Neuronal stem cell (in vitro differentiated cells): Measurements from ENCODE around the gene CRABP2. TPM values are rescaled to one million over a fixed set of nuclear protein-coding genes. Genes with fewer than 3 reads are reported as not detected.

Experiments
- DNase-seq: peaks from one replicate; pipeline ENCODE4 v3.0.0-alpha.2; 2013; ENCODE audit warnings: low spot score
- H2AFZ ChIP-seq: one replicate; pipeline ENCODE4 v1.6.1; 2013; ENCODE audit warnings: mild to moderate bottlenecking, low read length, inconsistent platforms
- H2AK5ac ChIP-seq: 2 replicates; pipeline ENCODE4 v1.6.1; 2013; ENCODE audit warnings: low read depth, mild to moderate bottlenecking, inconsistent platforms, low read length, moderate library complexity, mixed read lengths
- H2BK120ac ChIP-seq: 2 replicates; pipeline ENCODE4 v1.6.1; 2013; ENCODE audit warnings: low read depth, mild to moderate bottlenecking, inconsistent platforms, low read length, moderate library complexity, mixed read lengths
- H2BK12ac ChIP-seq: one replicate; pipeline ENCODE4 v1.6.1; 2013; ENCODE audit warnings: low read length, inconsistent platforms
- H2BK15ac ChIP-seq: 2 replicates; pipeline ENCODE4 v1.6.1; 2013; ENCODE audit warnings: mild to moderate bottlenecking, low read length, inconsistent platforms, mixed read lengths
- H2BK5ac ChIP-seq: one replicate; pipeline ENCODE4 v1.6.1; 2013; ENCODE audit warnings: inconsistent platforms, mild to moderate bottlenecking, low read length, moderate library complexity
- H3K14ac ChIP-seq: one replicate; pipeline ENCODE4 v1.6.1; 2013; ENCODE audit warnings: low read length, inconsistent platforms
- H3K18ac ChIP-seq: 2 replicates; pipeline ENCODE4 v1.6.1; 2013; ENCODE audit warnings: low read length, inconsistent platforms
- H3K23ac ChIP-seq: 2 replicates; pipeline ENCODE4 v1.6.1; 2013; ENCODE audit warnings: low read depth, mild to moderate bottlenecking, mixed read lengths, low read length, inconsistent platforms; ENCODE audit not compliant: poor library complexity
- H3K27ac ChIP-seq: replicated peaks from 3 replicates; pipeline ENCODE4 v1.5.1; 2013; ENCODE audit warnings: low read length, inconsistent platforms
- H3K27me3 ChIP-seq, 3 experiments: 2 replicates each; pipeline ENCODE4 v1.6.1; 2013; ENCODE audit warnings: low read length in 3 of 3, mild to moderate bottlenecking in 2 of 3, inconsistent platforms in 1 of 3, low read depth in 1 of 3, mixed read lengths in 1 of 3, moderate library complexity in 1 of 3; ENCODE audit not compliant: control insufficient read depth in 3 of 3, insufficient read depth in 3 of 3
- H3K36me3 ChIP-seq, 2 donors: replicated peaks in 1 of 2; 2 replicates each; pipeline ENCODE4 v1.6.1; 2013; ENCODE audit warnings: low read length in 2 of 2; ENCODE audit not compliant: control insufficient read depth in 2 of 2, insufficient read depth in 2 of 2
- H3K4ac ChIP-seq: 2 replicates; pipeline ENCODE4 v1.6.1; 2013; ENCODE audit warnings: inconsistent platforms, mild to moderate bottlenecking, low read length, moderate library complexity
- H3K4me1 ChIP-seq, 2 donors: 1 replicate in 1 of 2; 2 replicates in 1 of 2; pipeline ENCODE4 v1.6.1; 2013; ENCODE audit warnings: low read length in 2 of 2, low read depth in 1 of 2; ENCODE audit not compliant: control insufficient read depth in 2 of 2, insufficient read depth in 1 of 2
- H3K4me2 ChIP-seq: one replicate; pipeline ENCODE4 v1.6.1; 2013; ENCODE audit warnings: mild to moderate bottlenecking, low read length, inconsistent platforms; ENCODE audit not compliant: insufficient read depth, poor library complexity, severe bottlenecking
- H3K4me3 ChIP-seq, 2 donors: 2 replicates each; pipeline ENCODE4 v1.5.1; 2013; ENCODE audit warnings: low read length in 2 of 2, mild to moderate bottlenecking in 2 of 2, inconsistent platforms in 1 of 2, moderate library complexity in 1 of 2
- H3K79me1 ChIP-seq: one replicate; pipeline ENCODE4 v1.6.1; 2013; ENCODE audit warnings: low read depth, mild to moderate bottlenecking, inconsistent platforms, low read length, moderate library complexity
- H3K9ac ChIP-seq: one replicate; pipeline ENCODE4 v1.6.1; 2013; ENCODE audit warnings: mild to moderate bottlenecking, low read depth, low read length, inconsistent platforms; ENCODE audit not compliant: poor library complexity
- H3K9me3 ChIP-seq, 2 donors: replicated peaks in 1 of 2; 2 replicates each; pipeline versions ENCODE3 to v1.6.1; 2013; ENCODE audit warnings: low read length in 2 of 2, mild to moderate bottlenecking in 2 of 2, inconsistent platforms in 1 of 2, low read depth in 1 of 2, mixed read lengths in 1 of 2, moderate library complexity in 1 of 2; ENCODE audit not compliant: control insufficient read depth in 2 of 2, insufficient read depth in 1 of 2
- H4K8ac ChIP-seq: one replicate; pipeline ENCODE4 v1.6.1; 2013; ENCODE audit warnings: low read depth, mild to moderate bottlenecking, inconsistent platforms, low read length, moderate library complexity
- H4K91ac ChIP-seq: one replicate; pipeline ENCODE4 v1.6.1; 2013; ENCODE audit warnings: low read length, low read depth, mild to moderate bottlenecking, inconsistent platforms; ENCODE audit not compliant: poor library complexity
- WGBS, 2 donors: extraction: QIAGEN DNeasy Blood & Tissue Kit; methylation state at CpG; one replicate each; pipeline ENCODE4 v1.1.7; 2013; ENCODE audit warnings: missing lambda C conversion rate in 2 of 2, mixed read lengths in 1 of 2; ENCODE audit not compliant: insufficient read length in 2 of 2, insufficient replicate concordance in 1 of 2; ENCODE audit errors: extremely low coverage in 2 of 2; 5-methylcytosine and 5-hydroxymethylcytosine counted together
- polyA plus RNA-seq, 2 experiments: library from polyadenylated mRNA; stranded (reverse); fragments of 200-250 nt; gene quantifications; one replicate each; pipeline ENCODE4 v1.2.3, GENCODE V29; 2013

The CRABP2 gene
- polyA plus RNA-seq (2013, experiment 1 of 2) = 479 TPM
- 474 TPM for polyA plus RNA-seq (2013, experiment 2 of 2)

DNA sequence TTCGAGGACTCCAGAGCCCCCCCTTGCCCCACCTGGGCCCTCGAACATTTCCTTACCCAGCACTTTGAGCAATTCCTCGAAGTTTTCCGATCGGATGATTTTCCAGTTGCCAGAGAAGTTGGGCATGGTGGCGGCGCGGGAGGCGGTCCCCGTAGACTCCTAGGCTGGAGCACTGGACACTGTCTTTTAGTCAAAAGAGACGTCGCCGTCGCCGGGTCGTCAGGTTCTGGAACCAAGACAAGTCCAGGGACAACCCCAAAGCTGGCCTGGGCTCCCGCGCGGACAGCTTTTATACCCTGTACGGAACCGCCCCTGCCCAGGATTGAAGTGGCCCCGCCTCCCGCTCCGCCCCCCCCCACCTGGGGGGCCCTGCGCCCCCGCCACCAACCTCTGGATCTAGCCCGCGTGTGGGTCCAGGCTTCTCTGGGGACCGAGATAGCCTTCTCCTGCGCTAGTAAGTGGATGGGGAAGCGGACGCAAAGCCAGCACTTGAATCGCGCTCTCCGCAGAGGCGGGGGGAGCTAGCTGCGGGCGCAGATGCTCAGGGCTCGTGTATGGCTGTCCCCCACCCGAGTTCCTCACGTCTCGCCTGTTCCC, at the start of gene CRABP2:
CRABP2 (minus strand) TSS at position 263 of the 597 bp plus-strand sequence; CDS start at position 126, 137 bp downstream.
- H3K4me1 ChIP-seq = peaks cover 50 to 56% of the 10 kb centered on the region in 2 donors
- H3K27ac ChIP-seq = peak within 1 kb of the TSS; percentile 92
- H3K9ac ChIP-seq = peak within 1 kb of the TSS; percentile 90
- peak within 1 kb of the TSS; percentile 19 for H3K4ac ChIP-seq
- peak within 1 kb of the TSS; percentile 93 for H2BK120ac ChIP-seq
- peak within 1 kb of the TSS; percentile 99 for H3K18ac ChIP-seq
- H3K27me3 ChIP-seq = no peaks in the 10 kb centered on the region
- H3K9me3 ChIP-seq = no peaks in the 10 kb centered on the region
- H2AK5ac ChIP-seq = peak within 1 kb of the TSS; percentile 87
- H2BK12ac ChIP-seq = no peak within 1 kb of the TSS
- H3K4me3 ChIP-seq = peak within 1 kb of the TSS; percentile 63 to 87
- H4K91ac ChIP-seq = peak within 1 kb of the TSS; percentile 98
- peak within 1 kb of the TSS; percentile 93 for H3K4me2 ChIP-seq
- WGBS, 2 donors = no CpG with 5 or more reads among the region's 42 CpGs
- peaks cover 6 to 9% of the 10 kb centered on the region in 2 donors for H3K36me3 ChIP-seq
- peak within 1 kb of the TSS; percentile 73 for H3K14ac ChIP-seq
- peak; percentile 78 for DNase-seq
- H3K23ac ChIP-seq = peak within 1 kb of the TSS; percentile 76
- peak within 1 kb of the TSS; percentile 40 for H2BK15ac ChIP-seq
- H2BK5ac ChIP-seq = peak within 1 kb of the TSS; percentile 90
- no peak within 1 kb of the TSS for H4K8ac ChIP-seq
- peaks cover 9% of the 10 kb centered on the region for H3K79me1 ChIP-seq
- H2AFZ ChIP-seq = peak within 1 kb of the TSS; percentile 91

DNA sequence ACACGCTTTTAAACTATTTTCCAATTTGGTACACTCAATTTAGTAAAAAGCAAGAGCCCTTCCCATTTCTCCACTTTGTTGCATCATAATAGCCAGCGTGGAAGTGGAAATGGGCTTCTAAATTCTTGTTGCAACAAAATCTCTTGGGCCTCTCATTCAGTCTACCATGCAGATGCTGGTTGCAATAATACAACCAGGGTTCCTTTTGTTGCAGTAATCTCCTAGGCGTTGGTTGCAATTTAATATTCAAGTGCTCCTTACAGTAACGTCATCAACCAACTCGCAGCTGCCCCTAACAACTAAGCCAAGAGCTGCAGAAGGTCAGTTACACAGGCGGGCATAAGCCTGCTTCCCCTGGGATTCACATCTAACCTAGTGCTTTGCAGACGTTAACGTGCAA, 48.8 kb upstream of the CRABP2 start:
- H3K23ac ChIP-seq = no peak overlapping the region
- no peak overlapping the region for H4K8ac ChIP-seq
- no peak overlapping the region for H2AFZ ChIP-seq
- DNase-seq = no peak
- no peak overlapping the region for H2AK5ac ChIP-seq
- peaks cover 8% of the 10 kb centered on the region for H3K79me1 ChIP-seq
- H3K18ac ChIP-seq = no peak overlapping the region
- no peak overlapping the region for H4K91ac ChIP-seq
- no peak overlapping the region for H3K9ac ChIP-seq
- peaks cover 2 to 16% of the 10 kb centered on the region in 2 donors for H3K36me3 ChIP-seq
- H3K14ac ChIP-seq = no peak overlapping the region
- H2BK15ac ChIP-seq = no peak overlapping the region
- no peak overlapping the region for H2BK12ac ChIP-seq
- H3K27me3 ChIP-seq = no peaks in the 10 kb centered on the region
- WGBS, 2 donors = no CpG with 5 or more reads among the region's 8 CpGs
- H3K9me3 ChIP-seq = no peaks in the 10 kb centered on the region
- no peak overlapping the region for H2BK5ac ChIP-seq
- peaks cover 10 to 15% of the 10 kb centered on the region in 2 donors for H3K4me1 ChIP-seq
- no peak overlapping the region for H3K4me3 ChIP-seq
- no peak overlapping the region for H3K4me2 ChIP-seq
- H3K4ac ChIP-seq = no peak overlapping the region
- H3K27ac ChIP-seq = no peak overlapping the region
- H2BK120ac ChIP-seq = no peak overlapping the region

DNA sequence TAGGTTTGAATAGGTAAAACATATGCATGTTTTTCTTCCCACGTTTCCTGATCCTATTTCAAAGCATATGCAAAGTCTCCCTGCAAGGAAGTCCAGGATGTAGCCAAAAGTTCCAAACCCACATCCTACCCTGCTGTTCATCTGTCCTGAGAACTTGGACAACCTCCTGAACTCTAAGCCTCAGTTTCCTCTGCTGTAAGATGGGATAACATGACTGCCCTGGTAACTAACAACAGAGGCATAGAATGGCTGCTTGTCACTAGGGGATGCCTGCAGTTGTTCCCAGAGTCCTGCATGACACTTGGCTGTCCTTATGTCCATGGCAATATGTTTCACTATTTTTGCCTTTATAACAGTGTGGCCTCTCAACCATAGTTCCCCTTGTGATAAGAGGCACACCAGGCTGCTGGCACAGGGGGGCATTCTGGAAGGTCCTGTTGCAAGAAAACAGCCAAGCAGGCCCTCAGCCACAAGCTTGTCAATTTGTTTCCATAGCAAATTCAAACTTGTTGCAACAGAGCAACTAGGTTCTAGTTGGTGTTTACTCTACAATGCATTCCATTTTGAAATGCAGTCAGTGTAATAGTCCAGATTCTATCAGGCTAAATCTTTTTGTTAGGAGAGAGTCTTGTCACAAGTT, 47.6 kb upstream of the CRABP2 start:
- H3K4me1 ChIP-seq = peaks cover 22 to 28% of the 10 kb centered on the region in 2 donors
- no peak overlapping the region for H2AFZ ChIP-seq
- no peaks in the 10 kb centered on the region for H3K9me3 ChIP-seq
- H2AK5ac ChIP-seq = no peak overlapping the region
- DNase-seq = no peak
- no peak overlapping the region for H3K18ac ChIP-seq
- peaks cover 2 to 23% of the 10 kb centered on the region in 2 donors for H3K36me3 ChIP-seq
- H3K4me2 ChIP-seq = no peak overlapping the region
- no peak overlapping the region for H2BK15ac ChIP-seq
- no peak overlapping the region for H3K23ac ChIP-seq
- no peaks in the 10 kb centered on the region for H3K27me3 ChIP-seq
- H3K4me3 ChIP-seq = peak overlapping the region; percentile 0 to 83
- H2BK12ac ChIP-seq = no peak overlapping the region
- H4K8ac ChIP-seq = no peak overlapping the region
- no peak overlapping the region for H2BK120ac ChIP-seq
- no CpG with 5 or more reads among the region's 1 CpG for WGBS, 2 donors
- H3K9ac ChIP-seq = no peak overlapping the region
- H2BK5ac ChIP-seq = no peak overlapping the region
- no peak overlapping the region for H3K27ac ChIP-seq
- no peak overlapping the region for H3K14ac ChIP-seq
- H4K91ac ChIP-seq = no peak overlapping the region
- no peak overlapping the region for H3K4ac ChIP-seq
- H3K79me1 ChIP-seq = peaks cover 8% of the 10 kb centered on the region

DNA sequence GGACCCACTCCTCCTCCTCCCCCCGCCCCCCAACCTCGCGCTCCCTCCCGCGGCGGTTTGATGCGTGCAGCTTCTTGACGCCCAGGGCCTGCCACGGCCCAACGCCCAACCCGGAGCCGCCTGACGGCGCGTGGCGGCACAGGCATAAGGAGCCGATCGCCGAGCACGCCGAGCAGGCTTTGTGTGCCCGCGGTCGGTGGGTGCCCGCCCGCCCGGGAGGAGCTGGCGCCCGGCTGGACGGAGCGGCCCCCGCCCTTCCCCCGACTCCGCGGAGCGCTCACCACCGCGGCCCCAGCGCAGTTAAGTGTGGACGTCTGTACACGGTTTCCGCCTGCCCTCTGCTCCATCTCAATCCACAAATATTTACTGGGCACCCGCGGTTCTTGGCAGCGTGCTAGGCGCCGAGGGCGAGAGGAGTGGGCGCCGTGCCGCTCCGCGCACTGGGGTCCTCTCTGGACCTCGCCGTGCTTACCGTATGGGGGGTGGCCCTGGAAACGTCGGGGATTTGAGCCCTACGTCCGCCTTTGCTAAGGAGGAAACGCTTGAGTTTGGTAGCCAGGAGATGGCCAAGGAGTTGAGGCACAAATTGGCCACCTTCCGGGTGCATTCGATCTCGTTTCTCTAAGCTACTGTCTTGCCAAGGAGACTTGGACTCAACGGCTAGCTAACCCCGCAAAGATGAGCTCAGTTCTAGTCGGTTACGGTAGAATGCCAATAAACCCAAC, 46.5 kb upstream of the CRABP2 start:
- Histone ChIP-seq H2AK5ac (peak overlapping the region; percentile 10), H3K4me2 (peak overlapping the region; percentile 52), H3K4ac (peak overlapping the region; percentile 87), H3K4me3 (peak overlapping the region; percentile 83 to 90), H3K9ac (peak overlapping the region; percentile 98), H3K4me1 (peaks cover 26 to 36% of the 10 kb centered on the region in 2 donors), H3K36me3 (peaks cover 2 to 23% of the 10 kb centered on the region in 2 donors), H3K18ac (peak overlapping the region; percentile 99), H3K14ac (peak overlapping the region; percentile 86), H2BK120ac (peak overlapping the region; percentile 82), H2AFZ (peak overlapping the region; percentile 88), H4K8ac (peak overlapping the region; percentile 83), H3K9me3 (no peaks in the 10 kb centered on the region), H3K23ac (peak overlapping the region; percentile 92), H3K27ac (peak overlapping the region; percentile 72), H3K79me1 (peaks cover 8% of the 10 kb centered on the region), H3K27me3 (no peaks in the 10 kb centered on the region), H2BK15ac (peak overlapping the region; percentile 87), H2BK5ac (peak overlapping the region; percentile 92), H2BK12ac (peak overlapping the region; percentile 7), H4K91ac (peak overlapping the region; percentile 93)
- peak; percentile 94 for DNase-seq
- no CpG with 5 or more reads among the region's 68 CpGs for WGBS, 2 donors
